CD1c-positive myeloid dendritic cell (primary cell): Measurements from ENCODE around the gene GJD3.

ENCODE experiments used
- DNase-seq: peaks from one replicate; pipeline ENCODE4 v3.0.0-alpha.2; 2016; ENCODE audit errors: extremely low spot score

The GJD3 gene

GRCh38 chr17:40351359-40352236 lies 12.9 kb downstream of the GJD3 start:
- DNase-seq, result no peak

DNA sequence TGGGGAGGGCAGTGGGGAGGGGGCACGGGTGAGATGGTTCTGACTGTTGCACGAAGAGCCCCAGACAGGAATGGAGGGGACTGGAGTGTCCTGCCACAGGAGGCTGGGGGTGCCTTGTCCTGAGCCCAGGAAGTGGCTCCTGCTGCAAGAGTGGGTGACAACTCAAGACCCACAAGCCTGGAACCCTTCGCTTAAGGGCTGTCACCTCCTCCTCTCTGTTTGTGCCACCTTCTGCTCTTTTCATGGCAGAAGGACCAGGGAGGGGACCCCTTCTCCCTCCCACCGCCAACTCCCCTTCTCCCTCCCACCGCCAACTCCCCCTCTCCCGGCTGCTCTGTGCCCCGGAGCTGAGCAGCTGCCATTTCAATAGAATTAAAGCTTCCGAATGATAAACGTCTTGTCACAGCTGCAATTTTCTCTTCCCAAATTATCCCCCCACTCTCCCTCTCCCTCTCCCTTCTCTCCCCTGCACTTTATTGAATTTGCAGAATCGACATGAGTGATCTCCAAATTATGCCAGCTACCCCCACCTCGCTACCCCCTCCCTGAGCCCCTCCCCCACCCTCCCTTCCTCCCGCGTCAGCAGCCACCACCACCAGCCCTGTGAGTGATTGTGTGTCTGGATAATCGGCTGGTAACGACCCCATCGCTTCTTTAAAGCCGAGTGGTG lies 13.7 kb downstream of the GJD3 start:
- no peak for DNase-seq

DNA sequence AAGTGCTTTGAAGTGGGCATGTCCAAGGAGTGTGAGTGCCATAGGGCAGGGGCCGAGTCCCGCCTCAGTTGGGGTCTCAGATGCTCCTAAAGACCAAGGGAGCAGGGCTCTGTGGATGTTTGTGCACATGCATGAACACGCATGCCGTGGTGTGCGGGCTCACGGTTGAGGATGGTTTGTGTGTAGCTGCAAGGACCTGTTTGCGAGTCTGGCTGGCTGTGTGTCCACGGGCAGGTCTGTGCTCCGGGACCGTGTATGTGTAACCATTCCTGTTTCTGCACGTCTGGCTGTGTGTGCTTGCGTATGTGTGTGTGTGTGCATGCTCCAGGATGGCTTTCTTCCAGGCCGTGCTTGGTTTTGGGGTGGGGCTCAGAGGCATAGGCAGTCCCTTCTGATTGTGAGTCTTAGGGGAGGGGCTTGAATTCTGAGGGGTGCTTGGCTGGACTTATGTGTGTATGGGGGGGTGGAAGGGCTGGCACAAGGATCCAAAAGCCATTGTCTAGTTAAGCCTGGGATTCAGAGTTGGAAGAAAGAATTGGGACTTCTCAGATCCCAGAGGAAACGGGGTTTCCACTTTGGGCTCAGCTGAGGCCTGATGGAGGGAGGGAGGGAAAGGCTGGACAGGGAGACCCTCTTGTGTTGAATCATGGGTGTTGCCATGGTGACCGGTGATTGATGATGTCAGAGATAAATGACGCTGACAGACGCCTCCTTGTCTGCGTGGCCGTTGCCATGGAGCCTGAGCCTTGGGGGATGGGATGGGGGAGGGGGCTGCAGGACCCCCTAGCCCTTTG lies 14.4 kb downstream of the GJD3 start:
- DNase-seq, result no peak

DNA sequence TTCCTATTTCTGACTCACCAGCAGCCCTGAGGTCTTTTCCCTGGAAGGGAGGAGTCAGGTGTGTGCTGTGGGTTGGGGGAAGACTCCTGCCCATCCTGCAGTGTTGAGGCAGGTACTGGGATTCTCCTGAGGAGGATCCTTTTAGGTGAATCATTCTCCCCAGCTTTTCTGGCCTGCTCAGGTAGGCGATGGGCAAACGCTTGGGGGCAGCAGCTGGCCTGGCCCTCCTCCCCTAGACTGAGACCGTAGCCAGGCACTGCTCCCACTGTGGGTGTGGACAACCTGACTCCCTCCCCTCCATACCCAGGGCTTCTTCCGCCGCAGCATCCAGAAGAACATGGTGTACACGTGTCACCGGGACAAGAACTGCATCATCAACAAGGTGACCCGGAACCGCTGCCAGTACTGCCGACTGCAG lies 15.1 kb downstream of the GJD3 start:
- no peak for DNase-seq

GRCh38 chr17:40348562-40349476 lies 15.7 kb downstream of the GJD3 start:
- DNase-seq, result no peak

DNA sequence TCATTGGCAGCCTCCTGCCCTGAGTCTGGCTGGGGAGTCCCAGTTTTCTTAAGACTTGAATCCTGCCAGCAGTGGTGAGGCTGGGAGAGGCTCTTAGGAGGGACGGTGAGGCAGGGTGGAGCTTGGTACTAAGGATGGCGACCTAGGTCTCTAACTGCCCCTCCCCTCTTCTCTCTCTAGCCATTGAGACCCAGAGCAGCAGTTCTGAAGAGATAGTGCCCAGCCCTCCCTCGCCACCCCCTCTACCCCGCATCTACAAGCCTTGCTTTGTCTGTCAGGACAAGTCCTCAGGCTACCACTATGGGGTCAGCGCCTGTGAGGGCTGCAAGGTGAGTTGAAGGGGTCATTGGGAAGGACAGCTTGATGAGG lies 16.4 kb downstream of the GJD3 start:
- DNase-seq, result no peak

- no peak for DNase-seq
Observed at GRCh38 chr17:40347319-40348135, 17.0 kb downstream of the GJD3 start.

DNA sequence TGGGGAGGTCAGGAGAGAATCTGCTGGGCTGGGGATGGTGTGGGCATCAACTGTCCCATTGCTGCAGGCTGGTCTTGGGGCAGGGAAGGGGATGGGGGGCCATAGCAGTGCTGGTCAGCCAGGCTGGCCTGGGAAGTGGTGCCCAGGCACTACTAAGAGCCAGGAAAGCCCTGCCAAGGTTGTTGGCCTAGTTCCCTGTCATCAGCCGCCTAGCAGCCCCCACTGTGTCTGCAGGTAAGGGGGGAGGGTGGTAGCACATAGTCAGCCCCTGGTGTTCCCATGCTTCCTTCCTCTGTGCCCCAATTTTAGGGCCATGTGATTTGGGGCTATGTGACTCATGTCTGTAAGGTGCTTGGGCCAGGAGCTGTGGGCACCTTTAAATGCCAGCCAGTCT lies 17.8 kb downstream of the GJD3 start:
- DNase-seq, result no peak

- no peak for DNase-seq
Observed at GRCh38 chr17:40345994-40346764, 18.4 kb downstream of the GJD3 start.

DNA sequence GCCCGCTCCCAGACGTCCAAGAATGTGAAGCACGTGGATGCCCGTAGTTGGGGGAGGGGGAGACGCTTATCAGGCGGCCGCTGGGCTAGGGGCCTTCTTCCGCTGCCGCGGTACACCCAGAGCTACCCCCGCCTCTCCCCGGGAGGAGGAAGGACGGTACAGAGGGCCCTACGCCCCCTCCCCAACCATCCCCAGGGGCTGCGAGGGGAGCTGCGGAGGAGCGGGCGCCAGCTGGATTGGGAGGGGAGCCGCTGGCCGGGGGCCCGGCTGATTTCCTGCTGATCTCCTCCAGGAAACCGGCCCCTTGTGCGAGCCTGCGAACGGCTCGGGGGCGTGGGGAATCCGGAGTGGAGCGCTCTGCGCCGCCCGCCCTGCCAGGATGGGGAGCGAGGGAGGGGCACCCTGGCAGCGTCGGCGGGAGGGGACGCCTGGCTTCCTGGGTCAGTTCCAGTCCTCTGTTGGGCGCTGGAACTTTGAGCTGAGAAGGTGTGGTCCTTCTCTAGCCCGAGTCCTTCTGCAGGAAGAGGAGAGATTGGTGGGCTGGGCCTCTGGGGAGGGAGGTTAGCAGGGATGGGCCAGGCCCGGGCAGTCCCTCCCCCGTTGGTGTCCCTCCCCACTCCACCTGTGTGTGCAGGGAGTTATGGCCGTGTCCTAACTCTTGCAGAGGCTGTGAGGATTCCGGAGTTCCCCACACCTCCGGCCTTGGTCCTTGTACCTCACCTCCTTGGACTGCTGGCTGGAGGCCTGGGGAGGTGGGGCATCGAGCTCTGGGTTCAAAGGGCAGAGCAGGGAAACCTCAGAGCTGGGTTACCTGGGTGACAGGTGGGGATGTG lies 19.2 kb downstream of the GJD3 start:
- no peak for DNase-seq

DNA sequence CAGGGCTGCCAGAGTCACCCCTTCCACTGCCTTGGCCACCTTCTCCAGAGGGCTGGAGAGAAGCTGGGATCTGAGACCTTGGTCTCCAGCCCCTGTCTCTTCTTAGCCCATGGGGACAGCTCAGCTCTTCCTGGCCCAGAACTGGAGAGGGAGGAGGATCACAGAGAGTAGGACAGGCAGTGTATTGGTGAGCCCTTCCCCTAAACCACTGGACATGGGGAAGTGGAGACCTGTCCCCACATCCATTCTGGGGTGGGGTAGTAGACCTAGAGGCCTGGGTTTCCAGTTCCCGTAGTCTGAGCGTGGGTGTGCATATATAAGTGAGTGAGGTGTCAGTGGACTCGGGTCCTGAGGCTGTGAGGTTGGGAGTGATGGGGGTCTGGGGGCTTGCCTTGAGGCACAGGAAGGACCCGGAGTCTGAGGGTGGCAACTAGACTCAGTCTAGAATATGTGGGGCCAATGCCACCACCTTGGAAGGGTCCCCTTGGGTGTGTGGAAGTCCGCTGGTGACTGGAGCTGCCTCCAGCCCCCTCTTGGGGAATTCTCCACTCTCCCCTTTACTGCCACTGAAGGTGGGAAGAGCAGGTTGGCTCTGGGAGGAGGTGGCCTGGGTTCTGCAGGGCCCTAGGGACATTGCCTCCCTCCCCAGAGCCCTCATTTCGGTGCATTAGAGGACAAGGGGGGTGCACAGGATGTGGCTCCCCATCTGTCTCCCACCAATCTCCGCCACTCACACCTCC lies 19.9 kb downstream of the GJD3 start:
- DNase-seq, result peak; percentile 68

- DNase-seq, result peak; percentile 55
Observed at GRCh38 chr17:40343219-40344119, 21.1 kb downstream of the GJD3 start.

DNA sequence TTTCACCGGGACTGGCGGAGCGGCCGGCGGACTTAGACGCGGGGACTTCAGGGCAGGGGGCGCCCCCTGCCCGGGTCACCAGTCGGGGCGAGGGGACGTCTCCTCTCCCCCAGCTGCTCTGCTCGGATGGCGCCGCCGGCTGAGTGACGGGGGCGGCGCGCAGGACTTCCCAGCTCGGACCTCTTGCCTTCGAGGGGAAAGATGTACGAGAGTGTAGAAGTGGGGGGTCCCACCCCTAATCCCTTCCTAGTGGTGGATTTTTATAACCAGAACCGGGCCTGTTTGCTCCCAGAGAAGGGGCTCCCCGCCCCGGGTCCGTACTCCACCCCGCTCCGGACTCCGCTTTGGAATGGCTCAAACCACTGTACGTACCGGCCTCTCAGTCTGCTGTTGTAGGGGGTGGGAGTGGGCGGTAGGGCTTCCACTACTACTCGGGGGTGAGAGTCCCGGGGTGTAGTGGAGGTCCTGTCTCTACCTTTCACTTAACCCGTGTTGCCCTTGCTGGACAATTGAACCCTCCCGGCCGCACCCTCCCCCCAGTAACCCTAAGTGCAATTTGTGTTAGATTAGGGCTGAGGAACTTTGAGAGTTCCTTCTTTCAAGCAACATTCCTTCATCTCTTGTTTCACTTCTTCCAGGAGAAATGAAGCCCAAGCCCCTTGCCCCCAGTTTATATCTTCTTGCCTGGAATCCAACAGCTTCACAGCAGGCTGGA lies 21.9 kb downstream of the GJD3 start:
- no peak for DNase-seq

GRCh38 chr17:40341808-40342503 lies 22.6 kb downstream of the GJD3 start:
- DNase-seq, result peak; percentile 74

- DNase-seq, result peak; percentile 97
Observed at GRCh38 chr17:40340880-40341807, 23.4 kb downstream of the GJD3 start.
